Calu3 (cell line): Measurements from ENCODE around the gene TSC22D3. TPM values are rescaled to one million over a fixed set of nuclear protein-coding genes. Genes with fewer than 3 reads are reported as not detected.

Experiments
- BruUV-seq: library from RNA; stranded (reverse); fragments of 400-500 nt; replicated peaks from 2 replicates; lab custom pipeline; 2021; lab: Mats Ljungman, UMichigan
- CTCF ChIA-PET: fragments of 300-600 bp; sonication (Branson Sonifier 250); formaldehyde crosslinking; loops from one replicate; lab custom pipeline; 2022; ENCODE audit warnings: antibody characterized with exemption; lab: Charles Lee
- DNase-seq: peaks from one replicate; pipeline ENCODE4 v3.0.0; 2022
- H3K27ac Mint-ChIP-seq: one replicate; pipeline ENCODE4 v1.8.0; 2022; ENCODE audit warnings: mixed read lengths; ENCODE audit not compliant: unreplicated experiment
- H3K27me3 Mint-ChIP-seq: one replicate; pipeline ENCODE4 v1.8.0; 2022; ENCODE audit warnings: mixed read lengths; ENCODE audit not compliant: unreplicated experiment
- H3K36me3 Mint-ChIP-seq: one replicate; pipeline ENCODE4 v1.8.0; 2022; ENCODE audit warnings: mild to moderate bottlenecking, moderate library complexity, mixed read lengths; ENCODE audit not compliant: insufficient read depth, unreplicated experiment
- H3K4me1 Mint-ChIP-seq: one replicate; pipeline ENCODE4 v1.8.0; 2022; ENCODE audit warnings: mild to moderate bottlenecking, low read depth, mixed read lengths; ENCODE audit not compliant: unreplicated experiment
- H3K4me3 Mint-ChIP-seq: one replicate; pipeline ENCODE4 v1.8.0; 2022; ENCODE audit warnings: mild to moderate bottlenecking, low read depth, moderate library complexity, mixed read lengths; ENCODE audit not compliant: unreplicated experiment
- H3K9me3 Mint-ChIP-seq: one replicate; pipeline ENCODE4 v1.8.0; 2022; ENCODE audit warnings: low read depth, mixed read lengths; ENCODE audit not compliant: unreplicated experiment
- CTCF ChIP-seq: fragments of 200-600 bp; IDR thresholded peaks from one replicate; pipeline ENCODE4 v1.8.0; 2022; ENCODE audit warnings: antibody characterized with exemption; ENCODE audit not compliant: unreplicated experiment
- intact Hi-C: fragments of 100-400 bp; cut with micrococcal nuclease; formaldehyde crosslinking; loops from one replicate; pipeline ENCODE4 v1.10.0; 2022; ENCODE audit not compliant: unreplicated experiment
- total RNA-seq: library from RNA; stranded (reverse); gene quantifications from 2 replicates; pipeline ENCODE4 v1.2.3, GENCODE V29; 2022

TSC22D3 gene
- total RNA-seq, 1 experiment from 2014 or later, result 48.3 TPM

GRCh38 chrX:107683124-107683895 lies 92.3 kb downstream of the TSC22D3 start:
- intact Hi-C loops, result no loop called here
- Mint-ChIP-seq H3K9me3 (no peaks in the 10 kb centered on the region), H3K4me1 (peaks cover 39% of the 10 kb centered on the region), H3K27me3 (no peaks in the 10 kb centered on the region), H3K27ac (peak overlapping the region; percentile 33), H3K36me3 (no peaks in the 10 kb centered on the region), H3K4me3 (no peak overlapping the region)
- TF ChIP-seq CTCF, result no peak
- CTCF ChIA-PET, result no interaction called here
- DNase-seq, result no peak
- BruUV-seq, result no TSS peak

DNA sequence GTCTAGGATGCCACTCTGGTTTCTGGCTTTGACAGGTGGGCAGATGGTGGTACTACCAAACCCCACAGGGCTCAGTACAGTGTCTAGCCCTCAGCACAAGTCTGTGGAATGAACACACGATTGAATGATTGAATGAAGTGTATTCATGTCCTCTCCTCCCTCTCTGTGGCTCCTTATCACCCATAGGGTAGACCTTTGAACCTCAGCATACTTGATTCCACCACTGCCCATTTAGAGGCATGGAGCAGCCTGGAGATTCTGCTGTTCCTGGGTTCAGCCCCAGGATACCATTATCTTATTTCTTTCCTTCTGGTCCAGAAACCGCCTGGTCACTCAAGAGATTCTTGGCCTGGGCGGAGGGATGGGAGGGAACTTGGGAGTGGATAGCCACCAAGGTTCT lies 93.3 kb downstream of the TSC22D3 start:
- TF ChIP-seq CTCF, result no peak
- H3K27ac Mint-ChIP-seq, result no peak overlapping the region
- H3K4me1 Mint-ChIP-seq, result peaks cover 36% of the 10 kb centered on the region
- H3K27me3 Mint-ChIP-seq, result no peaks in the 10 kb centered on the region
- H3K9me3 Mint-ChIP-seq, result no peaks in the 10 kb centered on the region
- peaks cover under 1% of the 10 kb centered on the region for H3K36me3 Mint-ChIP-seq
- CTCF ChIA-PET, result no interaction called here
- no TSS peak for BruUV-seq
- no peak overlapping the region for H3K4me3 Mint-ChIP-seq
- no peak for DNase-seq
- intact Hi-C loops, result no loop called here

- CTCF ChIA-PET, result interaction anchor here (1.2 kb wide), 1 partner anchor 24 kb away, joined by 4 read pairs; no protein-coding TSS in a partner anchor
- Mint-ChIP-seq H3K4me3 (no peak overlapping the region), H3K9me3 (no peaks in the 10 kb centered on the region), H3K36me3 (peaks cover 30% of the 10 kb centered on the region), H3K27me3 (no peaks in the 10 kb centered on the region), H3K27ac (peak overlapping the region; percentile 48), H3K4me1 (peaks cover 39% of the 10 kb centered on the region)
- DNase-seq, result no peak
- BruUV-seq, result no TSS peak
- TF ChIP-seq CTCF, result no peak
- intact Hi-C loops, result loop anchor here (5.0 kb wide), 1 partner anchor 53 kb away; no protein-coding TSS in a partner anchor
Measured at GRCh38 chrX:107678957-107679740, 96.4 kb downstream of the TSC22D3 start.

GRCh38 chrX:107677909-107678308 lies 97.7 kb downstream of the TSC22D3 start:
- DNase-seq, result no peak
- CTCF ChIA-PET, result interaction anchor here (0.9 kb wide), 1 partner anchor 99 kb away, joined by 3 read pairs; the partner anchor contains the start of gene NCBP2L
- peaks cover 30% of the 10 kb centered on the region for H3K36me3 Mint-ChIP-seq
- H3K27ac Mint-ChIP-seq, result peak overlapping the region; percentile 92
- no peaks in the 10 kb centered on the region for H3K9me3 Mint-ChIP-seq
- intact Hi-C loops, result loop anchor here (2.0 to 5.0 kb wide), 2 partner anchors 33 to 54 kb away; no protein-coding TSS in a partner anchor
- TF ChIP-seq CTCF, result no peak
- no TSS peak for BruUV-seq
- H3K4me3 Mint-ChIP-seq, result no peak overlapping the region
- peaks cover 37% of the 10 kb centered on the region for H3K4me1 Mint-ChIP-seq
- H3K27me3 Mint-ChIP-seq, result no peaks in the 10 kb centered on the region
